Bronchial epithelial cell (primary cell): ENCODE measurements around the gene SLC6A6. TPM values are rescaled to one million over a fixed set of nuclear protein-coding genes. Genes with fewer than 3 reads are reported as not detected.

ENCODE experiments used
- DNase-seq: peaks from one replicate; pipeline ENCODE4 v3.0.0-alpha.2; 2010; ENCODE audit warnings: low read depth
- FAIRE-seq: peaks from 2 replicates; lab custom pipeline; 2011; peaks lifted over from hg19 to GRCh38; lab: Jason Lieb, UNC
- H3K27me3 ChIP-seq: 2 replicates; pipeline ENCODE4 v1.5.1; 2011; ENCODE audit warnings: low read length; ENCODE audit not compliant: control insufficient read depth, insufficient read depth
- H3K36me3 ChIP-seq: 2 replicates; pipeline ENCODE4 v1.5.1; 2011; ENCODE audit warnings: low read length; ENCODE audit not compliant: control insufficient read depth, insufficient read depth
- H3K4me3 ChIP-seq: 2 replicates; pipeline ENCODE4 v1.5.1; 2011; ENCODE audit warnings: mild to moderate bottlenecking, low read depth, low read length, control low read depth
- CTCF ChIP-seq: IDR thresholded peaks from 2 replicates; pipeline ENCODE4 v1.5.1; 2011; ENCODE audit warnings: mild to moderate bottlenecking, moderate library complexity, low read length, control low read depth, inconsistent platforms; ENCODE audit not compliant: insufficient read depth, severe bottlenecking
- total RNA-seq: library from RNA; depleted of rRNA; stranded (reverse); fragments of >200 nt; gene quantifications from 2 replicates; pipeline ENCODE4 v1.2.1, GENCODE V29; 2014

Gene SLC6A6
- total RNA-seq, 1 donor from 2014 or later = 13.2 TPM

GRCh38 chr3:14392231-14392630, 10.2 kb upstream of the SLC6A6 start:
- TF ChIP-seq CTCF = no peak
- no peak for FAIRE-seq
- no peaks in the 10 kb centered on the region for H3K36me3 ChIP-seq

GRCh38 chr3:14392803-14393319, 9.5 kb upstream of the SLC6A6 start:
- peaks cover 5% of the 10 kb centered on the region for H3K27me3 ChIP-seq
- DNase-seq = no peak
- no peak for FAIRE-seq
- no peak overlapping the region for H3K4me3 ChIP-seq
- no peaks in the 10 kb centered on the region for H3K36me3 ChIP-seq
- no peak for TF ChIP-seq CTCF

More at GRCh38 chr3:14392231-14392630, 10.2 kb upstream of the SLC6A6 start:
- no peak overlapping the region for H3K4me3 ChIP-seq
- DNase-seq = no peak
- peaks cover 5% of the 10 kb centered on the region for H3K27me3 ChIP-seq

GRCh38 chr3:14393440-14394106, 8.8 kb upstream of the SLC6A6 start:
- DNase-seq (no peak), FAIRE-seq (no peak)
- Histone ChIP-seq H3K4me3 (no peak overlapping the region), H3K27me3 (peaks cover 3% of the 10 kb centered on the region), H3K36me3 (no peaks in the 10 kb centered on the region)
- no peak for TF ChIP-seq CTCF

GRCh38 chr3:14396031-14396692, 6.2 kb upstream of the SLC6A6 start:
- DNase-seq = no peak
- TF ChIP-seq CTCF = no peak

GRCh38 chr3:14397046-14397445, 5.4 kb upstream of the SLC6A6 start:
- FAIRE-seq = no peak
- H3K4me3 ChIP-seq = no peak overlapping the region

More at GRCh38 chr3:14396031-14396692, 6.2 kb upstream of the SLC6A6 start:
- Histone ChIP-seq H3K27me3 (no peaks in the 10 kb centered on the region), H3K36me3 (no peaks in the 10 kb centered on the region), H3K4me3 (no peak overlapping the region)
- FAIRE-seq = no peak

More at GRCh38 chr3:14397046-14397445, 5.4 kb upstream of the SLC6A6 start:
- DNase-seq = no peak
- H3K36me3 ChIP-seq = no peaks in the 10 kb centered on the region
- no peak for TF ChIP-seq CTCF
- no peaks in the 10 kb centered on the region for H3K27me3 ChIP-seq
